Esophagus squamous epithelium (tissue), 5 donors: ENCODE results near the gene SLC25A34. TPM values are rescaled to one million over a fixed set of nuclear protein-coding genes. Genes with fewer than 3 reads are reported as not detected.

Experiments used
- DNase-seq: peaks from one replicate; lab custom pipeline; 2025; lab: John Stamatoyannopoulos, UW
- H3K27ac ChIP-seq, 4 donors: fragments of 200-600 bp; sonication (generic); one replicate each; pipeline ENCODE4 v1.5.1; 2016 to 2019; ENCODE audit warnings: mild to moderate bottlenecking in 1 of 4
- H3K27me3 ChIP-seq, 4 donors: fragments of 200-600 bp; sonication (generic); 1 replicate in 3 of 4; 2 replicates in 1 of 4; pipeline versions ENCODE4 v1.5.1 to v1.6.0; 2017 to 2021; ENCODE audit warnings: antibody characterized with exemption in 1 of 4
- H3K36me3 ChIP-seq, 3 donors: fragments of 200-600 bp; sonication (generic); one replicate each; pipeline ENCODE4 v1.5.1; 2016 to 2019
- H3K4me1 ChIP-seq, 3 donors: fragments of 200-600 bp; sonication (generic); one replicate each; pipeline ENCODE4 v1.5.1; 2017 to 2019
- H3K4me3 ChIP-seq, 4 donors: fragments of 200-600 bp; sonication (generic); 1 replicate in 3 of 4; 2 replicates in 1 of 4; pipeline ENCODE4 v1.5.1; 2016 to 2019; ENCODE audit warnings: mild to moderate bottlenecking in 2 of 4, moderate library complexity in 1 of 4
- H3K9me3 ChIP-seq, 3 donors: fragments of 200-600 bp; sonication (generic); one replicate each; pipeline ENCODE4 v1.5.1; 2016 to 2019
- CTCF ChIP-seq, 6 experiments: fragments of 450-650 bp in 4 of 6; fragments of 200-600 bp in 2 of 6; sonication (generic) in 2 of 6; IDR thresholded peaks; one replicate each; pipeline ENCODE4 v1.5.1; 2016 to 2019; ENCODE audit warnings: antibody characterized with exemption in 6 of 6, mild to moderate bottlenecking in 4 of 6, moderate library complexity in 4 of 6
- POLR2A ChIP-seq, 4 donors: fragments of 450-650 bp; IDR thresholded peaks; one replicate each; pipeline ENCODE4 v1.6.1; 2017; ENCODE audit warnings: antibody characterized with exemption in 4 of 4, mild to moderate bottlenecking in 4 of 4, moderate library complexity in 3 of 4
- WGBS, 2 donors: methylation state at CpG; one replicate each; pipeline ENCODE4 v1.1.5; 2018; 5-methylcytosine and 5-hydroxymethylcytosine counted together
- intact Hi-C: fragments of 100-400 bp; cut with DNase I; formaldehyde crosslinking; loops from one replicate; pipeline ENCODE4 v1.15.0; 2022
- total RNA-seq, 4 donors: library from RNA; depleted of rRNA; stranded (reverse); fragments of >200 nt; gene quantifications; one replicate each; pipeline ENCODE4 v1.1.0, GENCODE V29; 2016
- donor health status: DM: yes; HTN: yes; CAD: no.

Gene SLC25A34
- total RNA-seq, 4 donors from 2014 or later, result 0.44 to 1.1 (median 0.83) TPM

- peaks cover 0 to 9% (median 5%) of the 10 kb centered on the region in 3 donors for H3K4me1 ChIP-seq
- H3K9me3 ChIP-seq, result no peaks in the 10 kb centered on the region
- no peak overlapping the region for H3K27ac ChIP-seq
- H3K27me3 ChIP-seq, result no peaks in the 10 kb centered on the region
- intact Hi-C loops, result no loop called here
- 88 to 89% methylated on average over 3 of the region's 23 CpGs for WGBS, 2 donors
- TF ChIP-seq CTCF (IDR thresholded peaks at IDR 0.05), result no peak
- TF ChIP-seq POLR2A (IDR thresholded peaks at IDR 0.05), result no peak
- no peak for DNase-seq
- peaks cover 54 to 100% (median 81%) of the 10 kb centered on the region in 3 donors for H3K36me3 ChIP-seq
- H3K4me3 ChIP-seq, result no peak overlapping the region
Observed at GRCh38 chr1:15727866-15728534, 8.1 kb upstream of the SLC25A34 start.

DNA sequence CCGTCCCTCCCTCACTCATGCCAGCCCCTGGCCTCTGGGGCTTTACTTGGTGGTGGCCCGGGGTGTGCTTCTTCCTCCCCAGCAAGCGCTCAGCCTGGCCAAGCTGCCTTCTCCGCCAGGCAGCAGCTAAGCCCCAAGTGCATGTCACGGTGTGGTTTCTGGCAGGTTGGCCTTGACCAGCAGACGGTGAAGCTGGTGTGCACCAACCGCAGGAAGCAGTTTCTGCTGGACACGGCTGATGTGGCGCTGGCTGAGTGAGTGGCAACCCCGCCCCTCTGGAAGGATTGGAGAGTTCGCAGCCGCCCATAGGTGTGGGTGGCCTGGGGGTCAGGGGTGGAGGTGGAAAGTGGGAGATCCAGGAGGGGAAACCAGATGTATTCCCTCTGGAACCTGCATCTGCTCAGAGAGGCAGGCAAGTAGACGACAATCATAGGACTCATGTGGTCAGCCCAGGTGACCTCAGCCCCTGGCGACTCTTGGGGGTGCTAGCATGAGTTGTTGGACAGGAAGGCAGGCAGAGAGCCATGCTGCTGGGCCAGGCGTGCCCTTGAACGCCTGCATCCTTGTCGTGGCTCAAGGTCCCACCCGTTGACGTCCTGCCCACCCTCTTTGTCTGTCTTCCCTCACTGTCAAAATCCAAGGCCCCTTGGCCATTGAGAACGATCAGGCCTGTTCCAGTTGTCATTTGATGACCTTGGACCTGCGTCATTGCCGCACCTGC is 7.0 kb upstream of the SLC25A34 start:
- intact Hi-C loops, result no loop called here
- peaks cover 0 to 17% (median 10%) of the 10 kb centered on the region in 3 donors for H3K4me1 ChIP-seq
- no peaks in the 10 kb centered on the region for H3K9me3 ChIP-seq
- H3K4me3 ChIP-seq, result no peak overlapping the region
- H3K27ac ChIP-seq, result peak overlapping the region in 1 of 4 donors; percentile 20
- 73 to 85% methylated on average over 3 to 8 of the region's 22 CpGs for WGBS, 2 donors
- no peaks in the 10 kb centered on the region for H3K27me3 ChIP-seq
- no peak for DNase-seq
- TF ChIP-seq POLR2A (IDR thresholded peaks at IDR 0.05) (no peak), CTCF (IDR thresholded peaks at IDR 0.05) (no peak)
- peaks cover 63 to 100% (median 91%) of the 10 kb centered on the region in 3 donors for H3K36me3 ChIP-seq

GRCh38 chr1:15730423-15730822 is 5.6 kb upstream of the SLC25A34 start:
- no peak for DNase-seq
- Histone ChIP-seq H3K4me3 (no peak overlapping the region), H3K27me3 (no peaks in the 10 kb centered on the region), H3K9me3 (no peaks in the 10 kb centered on the region), H3K36me3 (peaks cover 72 to 99% (median 84%) of the 10 kb centered on the region in 3 donors), H3K27ac (no peak overlapping the region), H3K4me1 (peaks cover 7 to 30% (median 17%) of the 10 kb centered on the region in 3 donors)
- WGBS, 2 donors, result 83 to 86% methylated on average over 1 to 8 of the region's 16 CpGs
- intact Hi-C loops, result no loop called here
- TF ChIP-seq POLR2A (IDR thresholded peaks at IDR 0.05) (no peak), CTCF (IDR thresholded peaks at IDR 0.05) (no peak)

DNA sequence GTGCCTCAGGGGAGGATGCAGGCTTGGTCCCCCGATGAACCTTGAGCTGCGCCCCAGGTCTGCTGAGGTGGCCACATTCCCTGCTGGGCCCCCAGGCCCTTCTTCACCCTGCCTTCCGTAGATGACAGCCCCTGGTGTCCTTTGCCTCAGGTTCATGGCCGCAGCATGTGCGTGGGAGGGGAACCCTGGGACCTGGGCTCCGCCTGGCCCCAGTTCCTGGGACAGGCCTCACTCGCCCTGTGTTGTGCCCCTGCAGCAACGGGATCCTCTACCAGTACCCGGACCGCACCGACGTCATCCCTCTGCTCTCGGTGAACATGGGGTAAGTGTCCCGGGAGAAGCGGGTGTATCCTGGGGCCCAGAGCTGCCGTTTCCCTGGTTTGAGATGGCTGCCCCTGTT is 5.1 kb upstream of the SLC25A34 start:
- Histone ChIP-seq H3K4me3 (no peak overlapping the region), H3K36me3 (peaks cover 72 to 94% (median 80%) of the 10 kb centered on the region in 3 donors), H3K27me3 (no peaks in the 10 kb centered on the region), H3K9me3 (no peaks in the 10 kb centered on the region), H3K27ac (no peak overlapping the region), H3K4me1 (peaks cover 13 to 36% (median 22%) of the 10 kb centered on the region in 3 donors)
- 100% methylated on average over 2 of the region's 16 CpGs; no CpG with 5 or more reads in 1 of the 2 donors for WGBS, 2 donors
- DNase-seq, result no peak
- intact Hi-C loops, result no loop called here
- TF ChIP-seq POLR2A (IDR thresholded peaks at IDR 0.05) (no peak), CTCF (IDR thresholded peaks at IDR 0.05) (no peak)
